Loucy (cell line): Measurements from ENCODE around the gene DPAGT1.

Source experiments
- H2AFZ ChIP-seq: fragments of 200-600 bp; sonication (generic); 2 replicates; pipeline ENCODE4 v1.6.0; 2016; ENCODE audit warnings: antibody characterized with exemption, mild to moderate bottlenecking, low read length, moderate library complexity
- H3F3A ChIP-seq: fragments of 200-600 bp; 2 replicates; pipeline ENCODE4 v1.6.0; 2016; ENCODE audit warnings: antibody characterized with exemption, low read depth, mild to moderate bottlenecking
- H3K27me3 ChIP-seq: fragments of 200-600 bp; sonication (generic); 2 replicates; pipeline ENCODE4 v1.6.1; 2014; ENCODE audit warnings: low read length, mild to moderate bottlenecking; ENCODE audit not compliant: insufficient read depth, poor library complexity, severe bottlenecking
- H3K36me3 ChIP-seq: fragments of 200-600 bp; sonication (generic); 2 replicates; pipeline ENCODE4 v1.6.1; 2016; ENCODE audit warnings: low read length; ENCODE audit not compliant: insufficient read depth
- H3K4me1 ChIP-seq: fragments of 200-600 bp; sonication (generic); 2 replicates; pipeline ENCODE4 v1.5.1; 2014; ENCODE audit warnings: low read length, mild to moderate bottlenecking; ENCODE audit not compliant: insufficient read depth, poor library complexity, severe bottlenecking
- H3K4me2 ChIP-seq: fragments of 200-600 bp; sonication (generic); 2 replicates; pipeline ENCODE4 v1.6.0; 2014; ENCODE audit warnings: antibody characterized with exemption, low read length, low read depth, mild to moderate bottlenecking; ENCODE audit not compliant: poor library complexity, severe bottlenecking
- H3K4me3 ChIP-seq: fragments of 200-600 bp; sonication (generic); 2 replicates; pipeline ENCODE4 v1.5.1; 2014; ENCODE audit warnings: low read length, mild to moderate bottlenecking, mixed read lengths; ENCODE audit not compliant: poor library complexity, severe bottlenecking
- H3K79me2 ChIP-seq: fragments of 200-600 bp; sonication (generic); 2 replicates; pipeline ENCODE4 v1.6.1; 2014; ENCODE audit warnings: low read length; ENCODE audit not compliant: insufficient read depth
- H3K9ac ChIP-seq: fragments of 200-600 bp; sonication (generic); 2 replicates; pipeline ENCODE4 v1.6.0; 2014; ENCODE audit warnings: mild to moderate bottlenecking, low read depth, low read length, moderate library complexity; ENCODE audit not compliant: poor library complexity, severe bottlenecking
- H3K9me2 ChIP-seq: fragments of 200-600 bp; sonication (generic); replicated peaks from 2 replicates; pipeline ENCODE4 v1.6.1; 2016; ENCODE audit warnings: low read depth, low read length, mixed read lengths
- H3K9me3 ChIP-seq: fragments of 200-600 bp; sonication (generic); 2 replicates; pipeline ENCODE4 v1.6.1; 2014; ENCODE audit warnings: mild to moderate bottlenecking, antibody characterized with exemption, low read length, low read depth; ENCODE audit not compliant: insufficient read depth
- H4K20me1 ChIP-seq: fragments of 200-600 bp; sonication (generic); 2 replicates; pipeline ENCODE4 v1.6.0; 2014; ENCODE audit warnings: antibody characterized with exemption, low read length, mild to moderate bottlenecking; ENCODE audit not compliant: insufficient read depth, poor library complexity, severe bottlenecking
- EZH2phosphoT487 ChIP-seq: fragments of 200-600 bp; IDR thresholded peaks from 2 replicates; pipeline ENCODE4 v1.6.1; 2018; ENCODE audit warnings: antibody characterized with exemption, mild to moderate bottlenecking, moderate library complexity, borderline replicate concordance
- TF ChIP-seq, protein P1 (sequence below): fragments of 200-600 bp; sonication (generic); conservative IDR thresholded peaks from 2 replicates; pipeline ENCODE4 v1.5.1; 2014; ENCODE audit warnings: mild to moderate bottlenecking, antibody characterized with exemption, low read length

Gene DPAGT1

GRCh38 chr11:119078675-119079420, 22.8 kb downstream of the DPAGT1 start:
- Histone ChIP-seq H3K9me3 (no peaks in the 10 kb centered on the region), H3K27me3 (no peaks in the 10 kb centered on the region), H3K4me2 (no peak overlapping the region), H4K20me1 (no peaks in the 10 kb centered on the region), H3K9me2 (no peaks in the 10 kb centered on the region), H3K79me2 (no peaks in the 10 kb centered on the region), H3K36me3 (peaks cover 44% of the 10 kb centered on the region; the same call in 1 of the 2 replicates), H2AFZ (no peak overlapping the region), H3K4me3 (no peak overlapping the region), H3K9ac (no peak overlapping the region), H3F3A (no peaks in the 10 kb centered on the region), H3K4me1 (no peaks in the 10 kb centered on the region)
- no peak for TF ChIP-seq EZH2phosphoT487
- TF ChIP-seq, protein P1, sequence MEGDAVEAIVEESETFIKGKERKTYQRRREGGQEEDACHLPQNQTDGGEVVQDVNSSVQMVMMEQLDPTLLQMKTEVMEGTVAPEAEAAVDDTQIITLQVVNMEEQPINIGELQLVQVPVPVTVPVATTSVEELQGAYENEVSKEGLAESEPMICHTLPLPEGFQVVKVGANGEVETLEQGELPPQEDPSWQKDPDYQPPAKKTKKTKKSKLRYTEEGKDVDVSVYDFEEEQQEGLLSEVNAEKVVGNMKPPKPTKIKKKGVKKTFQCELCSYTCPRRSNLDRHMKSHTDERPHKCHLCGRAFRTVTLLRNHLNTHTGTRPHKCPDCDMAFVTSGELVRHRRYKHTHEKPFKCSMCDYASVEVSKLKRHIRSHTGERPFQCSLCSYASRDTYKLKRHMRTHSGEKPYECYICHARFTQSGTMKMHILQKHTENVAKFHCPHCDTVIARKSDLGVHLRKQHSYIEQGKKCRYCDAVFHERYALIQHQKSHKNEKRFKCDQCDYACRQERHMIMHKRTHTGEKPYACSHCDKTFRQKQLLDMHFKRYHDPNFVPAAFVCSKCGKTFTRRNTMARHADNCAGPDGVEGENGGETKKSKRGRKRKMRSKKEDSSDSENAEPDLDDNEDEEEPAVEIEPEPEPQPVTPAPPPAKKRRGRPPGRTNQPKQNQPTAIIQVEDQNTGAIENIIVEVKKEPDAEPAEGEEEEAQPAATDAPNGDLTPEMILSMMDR, result no peak

DNA sequence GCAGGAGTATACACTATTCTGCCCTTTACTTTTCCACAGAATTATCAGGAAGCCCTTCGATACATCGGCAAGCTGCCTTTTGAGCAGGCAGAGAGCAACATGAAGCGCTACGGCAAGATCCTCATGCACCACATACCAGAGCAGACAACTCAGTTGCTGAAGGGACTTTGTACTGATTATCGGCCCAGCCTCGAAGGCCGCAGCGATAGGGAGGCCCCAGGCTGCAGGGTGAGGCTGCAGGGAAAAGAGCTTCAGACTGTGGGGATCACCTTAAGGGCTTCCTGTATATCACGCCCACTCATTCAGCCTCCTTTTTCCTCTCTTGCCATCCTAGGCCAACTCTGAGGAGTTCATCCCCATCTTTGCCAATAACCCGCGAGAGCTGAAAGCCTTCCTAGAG, 23.8 kb downstream of the DPAGT1 start:
- peaks cover 55% of the 10 kb centered on the region; the same call in 1 of the 2 replicates for H3K36me3 ChIP-seq
- no peaks in the 10 kb centered on the region for H3K9me2 ChIP-seq
- TF ChIP-seq EZH2phosphoT487, result no peak
- TF ChIP-seq, protein P1, result no peak
- no peak overlapping the region for H3K4me2 ChIP-seq
- H3K4me1 ChIP-seq, result no peaks in the 10 kb centered on the region
- no peaks in the 10 kb centered on the region for H3F3A ChIP-seq
- no peak overlapping the region for H2AFZ ChIP-seq
- no peaks in the 10 kb centered on the region for H4K20me1 ChIP-seq
- no peaks in the 10 kb centered on the region for H3K9me3 ChIP-seq
- H3K9ac ChIP-seq, result no peak overlapping the region
- no peaks in the 10 kb centered on the region for H3K27me3 ChIP-seq
- no peak overlapping the region for H3K4me3 ChIP-seq
- H3K79me2 ChIP-seq, result no peaks in the 10 kb centered on the region

GRCh38 chr11:119067371-119068222, 34.1 kb downstream of the DPAGT1 start, which contains the start of gene VPS11:
Gene VPS11 (plus strand): TSS chr11:119067818. CDS start chr11:119067824, 6 bp downstream.
- Histone ChIP-seq H3K9me2 (no peaks in the 10 kb centered on the region), H4K20me1 (no peaks in the 10 kb centered on the region), H3K4me2 (peak within 1 kb of the TSS; percentile 85), H3F3A (no peaks in the 10 kb centered on the region), H3K27me3 (no peaks in the 10 kb centered on the region), H2AFZ (peak within 1 kb of the TSS; percentile 91), H3K9ac (peak within 1 kb of the TSS; percentile 82), H3K79me2 (peaks cover 22% of the 10 kb centered on the region), H3K4me1 (peaks cover 20% of the 10 kb centered on the region), H3K4me3 (peak within 1 kb of the TSS; percentile 85), H3K9me3 (no peaks in the 10 kb centered on the region), H3K36me3 (peaks cover 10% of the 10 kb centered on the region; the same call in 1 of the 2 replicates)
- TF ChIP-seq, protein P1, result no peak
- TF ChIP-seq EZH2phosphoT487, result no peak
